ENCODE data around the gene CBX3. TPM values are rescaled to one million over a fixed set of nuclear protein-coding genes. Genes with fewer than 3 reads are reported as not detected.
"Not testable (repeated sequence)": the region's sequence is repeated elsewhere in the genome, so short reads cannot be mapped to it uniquely, and the experiment has no call there.

Gene CBX3
- total and polyA plus RNA-seq, 2 donors (not counting 1 experiment from before 2014, with no cell fraction given): 105 to 136 TPM

DNA sequence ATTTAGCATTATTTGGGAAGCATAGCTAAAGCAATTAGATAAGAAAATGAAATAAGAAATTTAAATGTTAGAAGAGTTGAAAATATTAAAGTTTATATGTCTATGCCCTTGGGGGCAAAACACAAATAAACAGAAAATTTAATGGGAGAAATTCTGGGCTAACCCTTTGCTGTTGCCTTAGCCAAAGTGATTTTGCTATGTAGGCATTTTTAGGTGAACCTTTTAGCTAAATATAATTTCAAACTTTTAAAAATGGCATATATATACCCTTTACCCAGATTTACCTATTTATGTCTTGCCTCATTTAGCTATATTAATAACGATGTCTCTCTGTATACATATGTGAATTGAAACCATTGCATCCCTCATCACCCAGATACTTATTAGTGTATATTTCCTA, 29.5 kb upstream of the CBX3 start:
- no peak overlapping the region for H3K4me3 ChIP-seq (replicated peaks in 1 of 4; ENCODE audit: control extremely low read depth in 1 of 4, insufficient read depth in 1 of 4, low read depth in 3 of 4, low read length in 4 of 4)
- no peaks in the 10 kb centered on the region for H3K79me2 ChIP-seq (ENCODE audit: control insufficient read depth, insufficient read depth, low read length)
- H4K20me1 ChIP-seq (ENCODE audit: control insufficient read depth, extremely low read depth, insufficient read depth, low read length): no peaks in the 10 kb centered on the region
- H3K9me3 ChIP-seq (ENCODE audit: control insufficient read depth, insufficient read depth, low read depth, low read length): no peaks in the 10 kb centered on the region
- no peak for DNase-seq (ENCODE audit: low read depth in 2 of 2)
- H2AFZ ChIP-seq (ENCODE audit: low read length): no peak overlapping the region
- TF ChIP-seq EZH2 (IDR thresholded peaks at IDR 0.05; ENCODE audit: low read length, missing control alignments): no peak
- TF ChIP-seq, protein P1, sequence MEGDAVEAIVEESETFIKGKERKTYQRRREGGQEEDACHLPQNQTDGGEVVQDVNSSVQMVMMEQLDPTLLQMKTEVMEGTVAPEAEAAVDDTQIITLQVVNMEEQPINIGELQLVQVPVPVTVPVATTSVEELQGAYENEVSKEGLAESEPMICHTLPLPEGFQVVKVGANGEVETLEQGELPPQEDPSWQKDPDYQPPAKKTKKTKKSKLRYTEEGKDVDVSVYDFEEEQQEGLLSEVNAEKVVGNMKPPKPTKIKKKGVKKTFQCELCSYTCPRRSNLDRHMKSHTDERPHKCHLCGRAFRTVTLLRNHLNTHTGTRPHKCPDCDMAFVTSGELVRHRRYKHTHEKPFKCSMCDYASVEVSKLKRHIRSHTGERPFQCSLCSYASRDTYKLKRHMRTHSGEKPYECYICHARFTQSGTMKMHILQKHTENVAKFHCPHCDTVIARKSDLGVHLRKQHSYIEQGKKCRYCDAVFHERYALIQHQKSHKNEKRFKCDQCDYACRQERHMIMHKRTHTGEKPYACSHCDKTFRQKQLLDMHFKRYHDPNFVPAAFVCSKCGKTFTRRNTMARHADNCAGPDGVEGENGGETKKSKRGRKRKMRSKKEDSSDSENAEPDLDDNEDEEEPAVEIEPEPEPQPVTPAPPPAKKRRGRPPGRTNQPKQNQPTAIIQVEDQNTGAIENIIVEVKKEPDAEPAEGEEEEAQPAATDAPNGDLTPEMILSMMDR (conservative IDR thresholded peaks at IDR 0.05 in 1 of 2, IDR thresholded peaks at IDR 0.05 in 1 of 2; ENCODE audit: low read depth in 1 of 2, low read length in 2 of 2): no peak
- no peaks in the 10 kb centered on the region for H3K4me1 ChIP-seq (ENCODE audit: control insufficient read depth, extremely low read depth, insufficient read depth, low read length)
- H3K36me3 ChIP-seq (ENCODE audit: control insufficient read depth, insufficient read depth, low read length): no peaks in the 10 kb centered on the region
- H3K27me3 ChIP-seq (ENCODE audit: control insufficient read depth, insufficient read depth, low read length): no peaks in the 10 kb centered on the region
- H3K9ac ChIP-seq (ENCODE audit: insufficient read depth, low read length): no peak overlapping the region
- H3K27ac ChIP-seq (ENCODE audit: insufficient read depth, low read length): no peak overlapping the region
- H3K4me2 ChIP-seq (ENCODE audit: extremely low read depth, insufficient read depth, low read length): no peak overlapping the region

DNA sequence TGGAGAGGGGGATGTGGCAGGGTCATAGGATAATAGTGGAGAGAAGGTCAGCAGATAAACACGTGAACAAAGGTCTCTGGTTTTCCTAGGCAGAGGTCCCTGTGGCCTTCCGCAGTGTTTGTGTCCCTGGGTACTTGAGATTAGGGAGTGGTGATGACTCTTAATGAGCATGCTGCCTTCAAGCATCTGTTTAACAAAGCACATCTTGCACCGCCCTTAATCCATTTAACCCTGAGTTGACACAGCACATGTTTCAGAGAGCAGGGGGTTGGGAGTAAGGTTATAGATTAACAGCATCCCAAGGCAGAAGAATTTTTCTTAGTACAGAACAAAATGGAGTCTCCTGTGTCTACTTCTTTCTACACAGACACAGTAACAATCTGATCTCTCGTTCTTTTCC, 25.6 kb upstream of the CBX3 start:
- not testable (repeated sequence) for H3K9me3 ChIP-seq (ENCODE audit: control insufficient read depth, insufficient read depth, low read depth, low read length); H3K36me3 ChIP-seq (ENCODE audit: control insufficient read depth, insufficient read depth, low read length); H3K27ac ChIP-seq (ENCODE audit: insufficient read depth, low read length); H3K4me3 ChIP-seq (replicated peaks in 1 of 4; ENCODE audit: control extremely low read depth in 1 of 4, insufficient read depth in 1 of 4, low read depth in 3 of 4, low read length in 4 of 4); H3K4me2 ChIP-seq (ENCODE audit: extremely low read depth, insufficient read depth, low read length); H3K27me3 ChIP-seq (ENCODE audit: control insufficient read depth, insufficient read depth, low read length); DNase-seq (ENCODE audit: low read depth in 2 of 2); H3K79me2 ChIP-seq (ENCODE audit: control insufficient read depth, insufficient read depth, low read length); H4K20me1 ChIP-seq (ENCODE audit: control insufficient read depth, extremely low read depth, insufficient read depth, low read length); H2AFZ ChIP-seq (ENCODE audit: low read length); H3K4me1 ChIP-seq (ENCODE audit: control insufficient read depth, extremely low read depth, insufficient read depth, low read length); H3K9ac ChIP-seq (ENCODE audit: insufficient read depth, low read length)

DNA sequence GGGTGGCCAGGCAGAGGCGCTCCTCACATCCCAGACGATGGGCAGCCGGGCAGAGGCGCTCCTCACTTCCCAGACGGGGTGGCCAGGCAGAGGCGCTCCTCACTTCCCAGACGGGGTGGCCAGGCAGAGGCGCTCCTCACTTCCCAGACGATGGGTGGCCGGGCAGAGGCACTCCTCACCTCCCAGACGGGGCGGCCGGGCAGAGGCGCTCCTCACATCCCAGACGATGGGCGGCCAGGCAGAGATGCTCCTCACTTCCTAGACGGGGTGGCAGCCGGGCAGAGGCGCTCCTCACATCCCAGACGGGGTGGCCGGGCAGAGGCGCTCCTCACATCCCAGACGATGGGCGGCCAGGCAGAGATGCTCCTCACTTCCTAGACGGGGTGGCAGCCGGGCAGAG, 24.8 kb upstream of the CBX3 start:
- not testable (repeated sequence) for H3K4me2 ChIP-seq (ENCODE audit: extremely low read depth, insufficient read depth, low read length); H3K79me2 ChIP-seq (ENCODE audit: control insufficient read depth, insufficient read depth, low read length); H3K27me3 ChIP-seq (ENCODE audit: control insufficient read depth, insufficient read depth, low read length); H3K9me3 ChIP-seq (ENCODE audit: control insufficient read depth, insufficient read depth, low read depth, low read length); H2AFZ ChIP-seq (ENCODE audit: low read length); H3K4me3 ChIP-seq (replicated peaks in 1 of 4; ENCODE audit: control extremely low read depth in 1 of 4, insufficient read depth in 1 of 4, low read depth in 3 of 4, low read length in 4 of 4); H4K20me1 ChIP-seq (ENCODE audit: control insufficient read depth, extremely low read depth, insufficient read depth, low read length); H3K27ac ChIP-seq (ENCODE audit: insufficient read depth, low read length); DNase-seq (ENCODE audit: low read depth in 2 of 2); H3K9ac ChIP-seq (ENCODE audit: insufficient read depth, low read length); H3K4me1 ChIP-seq (ENCODE audit: control insufficient read depth, extremely low read depth, insufficient read depth, low read length); H3K36me3 ChIP-seq (ENCODE audit: control insufficient read depth, insufficient read depth, low read length)

DNA sequence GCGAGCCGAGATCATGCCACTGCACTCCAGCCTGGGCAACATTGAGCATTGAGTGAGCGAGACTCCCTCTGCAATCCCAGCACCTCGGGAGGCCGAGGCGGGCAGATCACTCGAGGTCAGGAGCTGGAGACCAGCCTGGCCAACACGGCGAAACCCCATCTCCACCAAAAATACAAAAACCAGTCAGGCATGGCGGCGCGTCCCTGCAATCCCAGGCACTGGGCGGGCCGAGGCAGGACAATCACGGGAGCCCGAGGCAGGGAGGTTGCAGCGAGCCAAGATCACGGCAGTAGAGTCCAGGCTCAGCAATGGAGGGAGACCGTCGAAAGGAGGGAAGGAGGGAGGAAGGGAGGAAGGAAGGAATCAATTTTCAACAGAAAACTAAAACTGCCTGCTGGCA, 24.3 kb upstream of the CBX3 start:
- not testable (repeated sequence) for H3K27ac ChIP-seq (ENCODE audit: insufficient read depth, low read length)

More for the DNA sequence above, 24.3 kb upstream of the CBX3 start:
- not testable (repeated sequence) for H3K4me3 ChIP-seq (replicated peaks in 1 of 4; ENCODE audit: control extremely low read depth in 1 of 4, insufficient read depth in 1 of 4, low read depth in 3 of 4, low read length in 4 of 4); DNase-seq (ENCODE audit: low read depth in 2 of 2); H3K79me2 ChIP-seq (ENCODE audit: control insufficient read depth, insufficient read depth, low read length); H3K27me3 ChIP-seq (ENCODE audit: control insufficient read depth, insufficient read depth, low read length); H2AFZ ChIP-seq (ENCODE audit: low read length); H3K9me3 ChIP-seq (ENCODE audit: control insufficient read depth, insufficient read depth, low read depth, low read length); H3K36me3 ChIP-seq (ENCODE audit: control insufficient read depth, insufficient read depth, low read length); H3K4me1 ChIP-seq (ENCODE audit: control insufficient read depth, extremely low read depth, insufficient read depth, low read length); H3K4me2 ChIP-seq (ENCODE audit: extremely low read depth, insufficient read depth, low read length); H4K20me1 ChIP-seq (ENCODE audit: control insufficient read depth, extremely low read depth, insufficient read depth, low read length); H3K9ac ChIP-seq (ENCODE audit: insufficient read depth, low read length)

Data from fibroblast of lung (primary cell).